ENCODE measurements around the gene CYREN. TPM values are rescaled to one million over a fixed set of nuclear protein-coding genes. Genes with fewer than 3 reads are reported as not detected.

CYREN gene
- total and polyA plus RNA-seq, 2 experiments from 2014 or later: 43.3 to 45.9 TPM

- H3K9me3 ChIP-seq (ENCODE audit: low read depth): no peaks in the 10 kb centered on the region
- peaks cover 23% of the 10 kb centered on the region for H3K36me3 ChIP-seq
- no peaks in the 10 kb centered on the region for H3K27me3 ChIP-seq
- no peak overlapping the region for H3K4me3 ChIP-seq
- no peak for DNase-seq (ENCODE audit: low read depth in 1 of 2, low spot score in 1 of 2)
- no peak overlapping the region for H3K27ac ChIP-seq
- TF ChIP-seq CTCF (IDR thresholded peaks at IDR 0.05; ENCODE audit: low read depth, low read length): no peak
- no peaks in the 10 kb centered on the region for H3K4me1 ChIP-seq (ENCODE audit: low read depth)
Measured at GRCh38 chr7:135195156-135195555, 24.6 kb upstream of the CYREN start.

- no peak for DNase-seq (ENCODE audit: low read depth in 1 of 2, low spot score in 1 of 2)
- H3K27me3 ChIP-seq: no peaks in the 10 kb centered on the region
- no peak for TF ChIP-seq CTCF (IDR thresholded peaks at IDR 0.05; ENCODE audit: low read depth, low read length)
- no peak overlapping the region for H3K27ac ChIP-seq
- H3K4me1 ChIP-seq (ENCODE audit: low read depth): no peaks in the 10 kb centered on the region
- H3K9me3 ChIP-seq (ENCODE audit: low read depth): no peaks in the 10 kb centered on the region
- H3K36me3 ChIP-seq: peaks cover 23% of the 10 kb centered on the region
- no peak overlapping the region for H3K4me3 ChIP-seq
Measured at GRCh38 chr7:135194494-135195095, 24.1 kb upstream of the CYREN start.

GRCh38 chr7:135193615-135194081 lies 23.1 kb upstream of the CYREN start:
- TF ChIP-seq CTCF (IDR thresholded peaks at IDR 0.05; ENCODE audit: low read depth, low read length): no peak
- Histone ChIP-seq H3K27ac (no peak overlapping the region), H3K4me3 (no peak overlapping the region), H3K36me3 (peaks cover 29% of the 10 kb centered on the region), H3K4me1 (ENCODE audit: low read depth) (no peaks in the 10 kb centered on the region), H3K9me3 (ENCODE audit: low read depth) (no peaks in the 10 kb centered on the region), H3K27me3 (no peaks in the 10 kb centered on the region)
- peak in 1 of 2 donors; percentile 44 for DNase-seq (ENCODE audit: low read depth in 1 of 2, low spot score in 1 of 2)

- Histone ChIP-seq H3K4me1 (ENCODE audit: low read depth) (no peaks in the 10 kb centered on the region), H3K9me3 (ENCODE audit: low read depth) (no peaks in the 10 kb centered on the region), H3K27me3 (no peaks in the 10 kb centered on the region), H3K27ac (no peak overlapping the region), H3K4me3 (no peak overlapping the region), H3K36me3 (peaks cover 32% of the 10 kb centered on the region)
- no peak for DNase-seq (ENCODE audit: low read depth in 1 of 2, low spot score in 1 of 2)
- TF ChIP-seq CTCF (IDR thresholded peaks at IDR 0.05; ENCODE audit: low read depth, low read length): no peak
Measured at GRCh38 chr7:135192914-135193536, 22.5 kb upstream of the CYREN start.

GRCh38 chr7:135190703-135191102 lies 20.2 kb upstream of the CYREN start:
- Histone ChIP-seq H3K9me3 (ENCODE audit: low read depth) (no peaks in the 10 kb centered on the region), H3K4me1 (ENCODE audit: low read depth) (no peaks in the 10 kb centered on the region), H3K4me3 (no peak overlapping the region), H3K36me3 (peaks cover 34% of the 10 kb centered on the region), H3K27me3 (no peaks in the 10 kb centered on the region), H3K27ac (no peak overlapping the region)
- no peak for TF ChIP-seq CTCF (IDR thresholded peaks at IDR 0.05; ENCODE audit: low read depth, low read length)
- DNase-seq (ENCODE audit: low read depth in 1 of 2, low spot score in 1 of 2): no peak

Data from cardiac muscle cell (in vitro differentiated cells and primary cell).